NB4 (cell line): ENCODE results near the gene GABBR2.

Experiments
- DNase-seq: peaks from one replicate; pipeline ENCODE4 v3.0.0; 2010; ENCODE audit warnings: low read depth
- H3K4me3 ChIP-seq: one replicate; pipeline ENCODE4 v1.5.1; 2011; ENCODE audit warnings: mild to moderate bottlenecking, low read depth, low read length, moderate library complexity
- CTCF ChIP-seq: IDR thresholded peaks from one replicate; pipeline ENCODE4 v1.5.1; 2012; ENCODE audit warnings: low read depth, low read length
- MAX ChIP-seq: IDR thresholded peaks from 2 replicates; pipeline ENCODE4 v1.6.1; 2011; ENCODE audit warnings: low read depth, low read length
- MYC ChIP-seq: IDR thresholded peaks from 2 replicates; pipeline ENCODE4 v1.6.1; 2011; ENCODE audit warnings: low read depth, low read length
- POLR2A ChIP-seq: IDR thresholded peaks from 2 replicates; pipeline ENCODE4 v1.6.1; 2011; ENCODE audit warnings: mild to moderate bottlenecking; ENCODE audit not compliant: insufficient read length; ENCODE audit errors: extremely low read depth

The GABBR2 gene

GRCh38 chr9:98385751-98386150 lies 323.0 kb downstream of the GABBR2 start:
- TF ChIP-seq MYC = no peak
- TF ChIP-seq MAX = no peak
- TF ChIP-seq POLR2A = no peak
- TF ChIP-seq CTCF = no peak
- DNase-seq = no peak
- H3K4me3 ChIP-seq = no peak overlapping the region

GRCh38 chr9:98383758-98384157 lies 325.0 kb downstream of the GABBR2 start:
- TF ChIP-seq CTCF = peak; percentile 16
- TF ChIP-seq POLR2A = no peak
- no peak for DNase-seq
- H3K4me3 ChIP-seq = no peak overlapping the region

- DNase-seq = no peak
- no peak overlapping the region for H3K4me3 ChIP-seq
- TF ChIP-seq CTCF (no peak), MYC (no peak), MAX (no peak), POLR2A (no peak)
These were observed 327.2 kb downstream of the GABBR2 start for GRCh38 chr9:98381311-98382103.

- TF ChIP-seq POLR2A (no peak), MAX (no peak), MYC (no peak), CTCF (no peak)
- no peak for DNase-seq
- H3K4me3 ChIP-seq = no peak overlapping the region
These were observed 328.6 kb downstream of the GABBR2 start for GRCh38 chr9:98380065-98380681.

GRCh38 chr9:98379572-98379971 lies 329.2 kb downstream of the GABBR2 start:
- no peak for TF ChIP-seq MYC
- DNase-seq = no peak
- no peak overlapping the region for H3K4me3 ChIP-seq

- no peak for DNase-seq
- TF ChIP-seq CTCF (no peak), MYC (no peak), MAX (no peak), POLR2A (no peak)
These were observed 329.9 kb downstream of the GABBR2 start for GRCh38 chr9:98378794-98379193.

More at GRCh38 chr9:98378794-98379193, 329.9 kb downstream of the GABBR2 start:
- H3K4me3 ChIP-seq = no peak overlapping the region
